ENCODE data around the gene UTRN. TPM values are rescaled to one million over a fixed set of nuclear protein-coding genes. Genes with fewer than 3 reads are reported as not detected.

UTRN gene
- 124 to 133 TPM (median 125 TPM) in 3 replicates for total RNA-seq
- long read RNA-seq, partial matches to known transcripts, result 1 of 4 reads
- long read RNA-seq, other reads (novel, unspliced or antisense), result 3 of 4 reads

DNA sequence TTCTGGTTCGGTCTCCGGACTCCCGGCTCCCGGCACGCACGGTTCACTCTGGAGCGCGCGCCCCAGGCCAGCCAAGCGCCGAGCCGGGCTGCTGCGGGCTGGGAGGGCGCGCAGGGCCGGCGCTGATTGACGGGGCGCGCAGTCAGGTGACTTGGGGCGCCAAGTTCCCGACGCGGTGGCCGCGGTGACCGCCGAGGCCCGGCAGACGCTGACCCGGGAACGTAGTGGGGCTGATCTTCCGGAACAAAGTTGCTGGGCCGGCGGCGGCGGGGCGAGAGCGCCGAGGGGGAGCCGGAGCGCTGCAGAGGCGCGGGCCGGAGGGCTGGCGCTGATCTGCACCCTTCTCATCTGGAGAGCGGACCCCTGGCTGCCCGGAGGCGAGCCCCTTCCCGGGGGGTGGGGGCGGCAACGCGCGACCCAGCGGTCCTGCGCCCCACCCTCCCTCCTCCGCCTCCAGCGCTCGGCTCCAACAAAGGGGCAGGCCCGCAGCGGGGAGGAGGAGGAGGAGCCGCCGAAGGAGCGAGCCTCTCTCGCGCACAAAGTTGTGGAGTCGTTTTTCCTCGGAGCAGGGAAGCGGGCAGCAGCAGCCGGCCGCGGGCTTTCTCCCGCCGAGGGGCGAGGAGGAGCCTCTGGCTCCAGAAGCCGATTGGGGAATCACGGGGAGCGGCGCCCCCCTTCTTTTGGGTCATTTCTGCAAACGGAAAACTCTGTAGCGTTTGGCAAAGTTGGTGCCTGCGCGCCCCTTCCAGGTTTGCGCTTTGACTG lies at the start of gene UTRN:
Gene UTRN, plus strand, starts transcription at position 553 of the 765 bp plus-strand sequence. CDS start 6,494 bp downstream, outside the sequence.
- Mint-ChIP-seq H3K9me3 (ENCODE audit: low read depth) (no peaks in the 10 kb centered on the region), H3K27ac (ENCODE audit: unreplicated experiment) (peak within 1 kb of the TSS; percentile 97), H3K4me1 (ENCODE audit: low read depth) (peaks cover 25% of the 10 kb centered on the region), H3K4me3 (ENCODE audit: unreplicated experiment) (peak within 1 kb of the TSS; percentile 99), H3K27me3 (ENCODE audit: low read depth) (no peaks in the 10 kb centered on the region), H3K36me3 (ENCODE audit: low read depth) (peaks cover 5% of the 10 kb centered on the region)
- DNase-seq (ENCODE audit: low spot score), result peak; percentile 95
- TF ChIP-seq, protein P1, sequence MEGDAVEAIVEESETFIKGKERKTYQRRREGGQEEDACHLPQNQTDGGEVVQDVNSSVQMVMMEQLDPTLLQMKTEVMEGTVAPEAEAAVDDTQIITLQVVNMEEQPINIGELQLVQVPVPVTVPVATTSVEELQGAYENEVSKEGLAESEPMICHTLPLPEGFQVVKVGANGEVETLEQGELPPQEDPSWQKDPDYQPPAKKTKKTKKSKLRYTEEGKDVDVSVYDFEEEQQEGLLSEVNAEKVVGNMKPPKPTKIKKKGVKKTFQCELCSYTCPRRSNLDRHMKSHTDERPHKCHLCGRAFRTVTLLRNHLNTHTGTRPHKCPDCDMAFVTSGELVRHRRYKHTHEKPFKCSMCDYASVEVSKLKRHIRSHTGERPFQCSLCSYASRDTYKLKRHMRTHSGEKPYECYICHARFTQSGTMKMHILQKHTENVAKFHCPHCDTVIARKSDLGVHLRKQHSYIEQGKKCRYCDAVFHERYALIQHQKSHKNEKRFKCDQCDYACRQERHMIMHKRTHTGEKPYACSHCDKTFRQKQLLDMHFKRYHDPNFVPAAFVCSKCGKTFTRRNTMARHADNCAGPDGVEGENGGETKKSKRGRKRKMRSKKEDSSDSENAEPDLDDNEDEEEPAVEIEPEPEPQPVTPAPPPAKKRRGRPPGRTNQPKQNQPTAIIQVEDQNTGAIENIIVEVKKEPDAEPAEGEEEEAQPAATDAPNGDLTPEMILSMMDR (IDR thresholded peaks at IDR 0.05), result no peak

- Mint-ChIP-seq H3K27me3 (ENCODE audit: low read depth) (no peaks in the 10 kb centered on the region), H3K4me3 (ENCODE audit: unreplicated experiment) (no peak overlapping the region), H3K27ac (ENCODE audit: unreplicated experiment) (no peak overlapping the region), H3K36me3 (ENCODE audit: low read depth) (no peaks in the 10 kb centered on the region), H3K4me1 (ENCODE audit: low read depth) (peaks cover 18% of the 10 kb centered on the region), H3K9me3 (ENCODE audit: low read depth) (peaks cover 19% of the 10 kb centered on the region)
- TF ChIP-seq, protein P1 (IDR thresholded peaks at IDR 0.05), result peak; percentile 12
- DNase-seq (ENCODE audit: low spot score), result no peak
These were observed 40.4 kb upstream of the UTRN start for GRCh38 chr6:144244688-144245087.

GRCh38 chr6:144246988-144247387 lies 38.1 kb upstream of the UTRN start:
- no peak for DNase-seq (ENCODE audit: low spot score)
- Mint-ChIP-seq H3K27ac (ENCODE audit: unreplicated experiment) (no peak overlapping the region), H3K36me3 (ENCODE audit: low read depth) (no peaks in the 10 kb centered on the region), H3K27me3 (ENCODE audit: low read depth) (no peaks in the 10 kb centered on the region), H3K9me3 (ENCODE audit: low read depth) (peaks cover 12% of the 10 kb centered on the region), H3K4me1 (ENCODE audit: low read depth) (peaks cover 28% of the 10 kb centered on the region), H3K4me3 (ENCODE audit: unreplicated experiment) (no peak overlapping the region)
- TF ChIP-seq, protein P1 (IDR thresholded peaks at IDR 0.05), result no peak

GRCh38 chr6:144248003-144248402 lies 37.1 kb upstream of the UTRN start:
- no peak overlapping the region for H3K4me3 Mint-ChIP-seq (ENCODE audit: unreplicated experiment)
- TF ChIP-seq, protein P1 (IDR thresholded peaks at IDR 0.05), result no peak
- H3K27me3 Mint-ChIP-seq (ENCODE audit: low read depth), result no peaks in the 10 kb centered on the region
- H3K4me1 Mint-ChIP-seq (ENCODE audit: low read depth), result peaks cover 28% of the 10 kb centered on the region
- H3K9me3 Mint-ChIP-seq (ENCODE audit: low read depth), result peaks cover 12% of the 10 kb centered on the region
- DNase-seq (ENCODE audit: low spot score), result no peak
- no peaks in the 10 kb centered on the region for H3K36me3 Mint-ChIP-seq (ENCODE audit: low read depth)
- H3K27ac Mint-ChIP-seq (ENCODE audit: unreplicated experiment), result peak overlapping the region; percentile 30

- H3K36me3 Mint-ChIP-seq (ENCODE audit: low read depth), result no peaks in the 10 kb centered on the region
These were observed 36.4 kb upstream of the UTRN start for GRCh38 chr6:144248476-144249301.

More at GRCh38 chr6:144248476-144249301, 36.4 kb upstream of the UTRN start:
- Mint-ChIP-seq H3K27me3 (ENCODE audit: low read depth) (no peaks in the 10 kb centered on the region), H3K9me3 (ENCODE audit: low read depth) (peaks cover 12% of the 10 kb centered on the region), H3K27ac (ENCODE audit: unreplicated experiment) (peak overlapping the region; percentile 83), H3K4me1 (ENCODE audit: low read depth) (peaks cover 34% of the 10 kb centered on the region), H3K4me3 (ENCODE audit: unreplicated experiment) (peak overlapping the region; percentile 24)
- TF ChIP-seq, protein P1 (IDR thresholded peaks at IDR 0.05), result no peak
- DNase-seq (ENCODE audit: low spot score), result no peak

Measured in chondrocyte (in vitro differentiated cells).